CD4-positive, alpha-beta T cell treated with Interleukin-17A for 4 hours (primary cell): ENCODE data around the gene DNM2.
"Not testable (repeated sequence)": the region's sequence is repeated elsewhere in the genome, so short reads cannot be mapped to it uniquely, and the experiment has no call there.

Experiments
- DNase-seq: peaks from one replicate; pipeline ENCODE4 v3.0.0-alpha.2; 2020; ENCODE audit warnings: mixed read lengths

DNM2 gene

DNA sequence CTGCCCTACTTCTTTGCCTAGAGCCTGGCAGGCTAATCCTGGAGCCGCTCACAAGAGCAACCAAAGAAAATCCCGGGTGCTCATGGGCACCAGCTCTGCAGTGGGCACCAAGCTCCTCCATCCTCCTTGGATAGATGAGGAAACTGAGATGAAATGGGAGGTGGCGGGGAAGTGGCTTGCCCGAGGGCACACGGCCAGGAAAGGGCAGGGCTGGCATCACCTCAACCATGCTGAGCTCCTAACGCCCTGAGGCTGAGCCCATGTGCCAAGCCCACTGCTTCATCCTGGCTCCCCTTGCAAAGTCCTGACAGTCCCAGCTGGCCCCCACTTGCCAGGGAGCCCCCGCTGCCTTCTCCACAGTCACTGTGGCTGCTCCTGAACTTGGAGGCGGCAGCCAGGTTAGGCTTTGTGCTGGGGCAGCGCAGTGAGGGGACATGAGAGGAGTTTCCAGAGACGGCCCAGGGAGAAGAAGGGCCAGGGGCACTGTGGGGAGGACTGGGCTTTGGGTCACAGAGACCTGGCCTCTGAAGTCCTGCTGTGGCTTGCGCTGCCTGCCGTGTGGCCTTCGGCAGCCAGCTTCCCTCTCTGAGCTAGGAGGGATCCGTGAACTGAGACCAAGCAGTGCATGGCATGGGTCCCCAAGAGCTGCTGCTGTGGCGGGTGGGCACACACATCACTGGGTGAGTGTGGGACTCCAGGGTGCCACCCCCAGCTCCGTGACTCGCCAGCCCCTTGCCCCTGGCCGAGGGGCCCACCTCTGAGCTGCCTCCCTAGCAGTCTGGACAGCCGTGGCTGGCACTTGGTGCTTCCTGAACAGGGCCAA lies 100.6 kb downstream of the DNM2 start:
- DNase-seq = no peak

DNA sequence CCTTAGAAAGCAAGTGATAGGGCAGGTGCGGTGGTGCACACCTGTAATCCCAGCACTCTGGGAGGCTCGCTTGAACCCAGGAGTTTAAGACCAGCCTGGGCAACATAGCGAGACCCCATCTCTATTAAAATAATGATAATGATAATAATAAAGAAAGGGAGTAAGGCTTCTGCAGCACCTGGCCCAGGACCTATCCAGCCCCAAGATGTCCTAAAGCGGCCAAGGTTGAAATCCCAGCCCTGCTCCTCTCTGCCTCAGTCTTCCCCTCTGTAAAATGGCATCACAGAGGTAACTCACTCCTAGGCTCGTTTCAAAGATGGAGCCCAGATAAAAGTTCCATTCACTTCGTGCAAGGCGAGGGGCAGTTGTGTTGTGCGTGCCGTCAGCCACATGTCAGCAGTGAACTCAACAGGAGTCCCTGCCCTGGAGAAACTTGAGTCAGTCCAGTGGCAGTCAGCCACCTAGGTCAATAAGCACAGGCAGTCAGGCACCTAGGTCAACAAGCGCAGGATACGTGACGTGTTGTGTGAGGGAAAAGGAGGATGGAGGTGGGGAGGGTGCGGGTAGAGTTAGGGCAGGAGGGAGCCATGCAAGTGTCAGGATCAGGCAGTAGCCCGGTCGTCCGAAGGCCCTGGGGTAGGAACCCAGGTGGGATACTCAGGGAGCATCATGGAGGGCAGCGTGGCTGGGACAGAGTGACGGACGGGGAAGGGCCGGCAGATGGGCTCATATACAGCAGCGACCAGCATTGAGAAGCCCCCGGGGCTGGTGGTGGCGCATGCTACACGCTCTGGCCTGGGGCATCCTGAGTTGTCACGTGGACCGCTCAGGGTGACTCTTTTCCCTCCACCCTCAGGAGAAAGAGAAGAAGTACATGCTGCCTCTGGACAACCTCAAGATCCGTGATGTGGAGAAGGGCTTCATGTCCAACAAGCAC lies 101.5 kb downstream of the DNM2 start:
- no peak for DNase-seq

DNA sequence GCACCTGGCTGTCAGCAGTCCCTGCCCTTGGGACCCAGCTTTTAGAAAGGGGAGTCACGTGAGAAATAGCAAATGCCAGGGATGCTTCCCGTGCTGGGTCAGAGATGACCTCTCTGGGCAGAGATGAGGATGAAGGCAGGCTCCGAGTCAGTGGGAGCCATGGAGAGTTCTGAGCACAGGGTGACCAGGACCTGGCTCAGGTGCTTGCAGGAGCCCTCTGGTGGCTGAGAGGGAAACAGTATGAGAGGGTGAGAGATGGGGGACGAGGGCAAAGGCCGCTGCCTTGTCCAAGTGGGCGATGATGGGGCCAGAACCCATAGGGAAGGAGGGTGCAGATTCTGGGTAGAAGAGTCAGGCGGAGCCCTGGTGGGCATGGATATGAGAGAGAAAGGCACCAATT lies 102.3 kb downstream of the DNM2 start:
- DNase-seq = peak; percentile 20

DNA sequence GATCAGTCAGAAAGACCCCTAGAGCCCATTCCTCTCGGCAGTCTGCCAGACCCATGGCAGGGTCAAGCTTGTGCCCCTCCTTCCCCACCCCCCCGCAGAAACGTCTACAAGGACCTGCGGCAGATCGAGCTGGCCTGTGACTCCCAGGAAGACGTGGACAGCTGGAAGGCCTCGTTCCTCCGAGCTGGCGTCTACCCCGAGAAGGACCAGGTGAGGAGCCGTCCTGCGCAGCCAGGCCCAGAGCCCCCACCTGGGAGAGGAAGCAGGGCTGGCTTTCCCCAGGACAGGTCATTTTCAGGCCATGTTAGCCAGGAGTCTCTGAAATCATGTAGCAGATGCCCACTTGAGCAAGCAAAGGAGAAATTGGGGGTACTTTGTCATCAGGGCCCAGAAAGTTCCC lies 105.8 kb downstream of the DNM2 start:
- no peak for DNase-seq

DNA sequence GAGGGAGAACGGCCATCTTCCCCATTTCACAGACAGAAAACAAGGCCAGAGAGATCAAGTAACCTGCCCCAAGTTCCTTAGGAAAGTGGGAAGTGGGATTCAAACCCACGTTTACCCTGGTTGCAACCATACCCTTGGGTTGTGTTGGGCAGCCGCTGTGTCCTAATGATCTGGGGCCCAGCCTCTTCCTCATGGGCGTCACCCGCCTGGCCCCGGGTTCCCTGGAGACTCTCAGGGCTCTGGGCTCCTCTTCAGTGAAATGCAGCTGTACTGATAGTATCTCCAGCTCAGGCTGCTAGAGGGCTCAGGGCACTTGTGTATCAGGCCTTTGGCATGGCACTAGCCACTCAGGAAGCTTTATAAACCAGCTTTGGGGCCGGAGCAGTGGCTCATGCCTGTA lies 108.4 kb downstream of the DNM2 start:
- DNase-seq = no peak

DNA sequence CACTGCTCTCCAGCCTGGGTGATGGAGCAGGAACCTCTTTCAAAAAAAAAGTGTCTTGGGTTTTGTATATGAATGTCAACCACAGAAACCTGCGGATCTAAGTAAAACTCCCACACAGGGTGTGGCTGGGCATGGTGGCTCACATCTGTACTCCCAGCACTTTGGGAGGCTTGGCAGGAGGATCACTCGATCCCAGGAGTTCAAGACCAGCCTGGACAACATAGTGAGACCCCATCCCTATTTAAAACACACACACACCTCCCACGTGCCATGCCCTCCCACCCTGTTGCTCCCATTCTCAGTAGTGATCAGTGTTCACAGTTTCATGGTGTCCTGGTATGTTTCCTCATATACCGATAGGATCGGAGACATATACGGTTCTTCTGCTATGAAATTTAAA lies 109.0 kb downstream of the DNM2 start:
- no peak for DNase-seq

DNA sequence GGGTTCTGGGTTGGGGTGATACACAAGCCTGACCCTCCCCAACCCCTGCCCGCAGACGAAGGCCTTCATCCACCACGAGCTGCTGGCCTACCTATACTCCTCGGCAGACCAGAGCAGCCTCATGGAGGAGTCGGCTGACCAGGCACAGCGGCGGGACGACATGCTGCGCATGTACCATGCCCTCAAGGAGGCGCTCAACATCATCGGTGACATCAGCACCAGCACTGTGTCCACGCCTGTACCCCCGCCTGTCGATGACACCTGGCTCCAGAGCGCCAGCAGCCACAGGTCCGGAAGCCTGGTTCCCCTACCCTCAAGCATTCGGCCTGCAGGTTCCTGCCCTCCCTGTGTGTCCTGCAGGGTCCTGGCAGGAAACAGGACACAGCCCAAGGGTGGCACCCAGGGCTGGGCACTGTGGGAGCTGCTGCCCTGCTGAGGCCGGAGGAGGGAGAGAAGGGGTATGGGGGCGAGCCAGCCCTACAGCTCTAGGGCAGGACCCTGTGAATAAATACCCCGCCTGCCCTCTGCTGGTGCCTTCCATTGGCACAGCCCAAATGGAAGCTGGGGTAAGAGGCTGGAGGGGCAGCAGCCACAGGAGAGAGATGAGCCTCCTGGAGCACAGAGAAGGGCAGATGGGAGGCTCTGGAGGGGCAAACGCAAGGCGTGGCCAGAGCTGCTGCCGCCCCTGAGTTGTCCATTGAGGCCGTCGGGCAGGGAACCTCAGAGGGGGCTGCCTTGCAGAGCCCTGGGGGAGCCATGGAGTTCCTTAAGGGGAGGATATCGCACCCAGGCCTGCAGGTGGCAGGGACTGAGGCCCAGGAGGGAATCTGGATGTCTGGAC lies 111.3 kb downstream of the DNM2 start:
- DNase-seq = no peak

DNA sequence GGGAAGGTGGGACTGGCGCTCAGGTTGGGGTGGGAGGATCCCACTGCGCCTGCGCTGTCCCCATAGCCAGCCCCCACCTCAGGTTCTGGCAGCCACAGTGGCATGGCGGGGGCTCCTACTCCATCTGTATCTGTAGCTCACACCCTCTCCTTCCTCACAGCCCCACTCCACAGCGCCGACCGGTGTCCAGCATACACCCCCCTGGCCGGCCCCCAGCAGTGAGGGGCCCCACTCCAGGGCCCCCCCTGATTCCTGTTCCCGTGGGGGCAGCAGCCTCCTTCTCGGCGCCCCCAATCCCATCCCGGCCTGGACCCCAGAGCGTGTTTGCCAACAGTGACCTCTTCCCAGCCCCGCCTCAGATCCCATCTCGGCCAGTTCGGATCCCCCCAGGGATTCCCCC lies 112.1 kb downstream of the DNM2 start:
- DNase-seq = no peak

DNA sequence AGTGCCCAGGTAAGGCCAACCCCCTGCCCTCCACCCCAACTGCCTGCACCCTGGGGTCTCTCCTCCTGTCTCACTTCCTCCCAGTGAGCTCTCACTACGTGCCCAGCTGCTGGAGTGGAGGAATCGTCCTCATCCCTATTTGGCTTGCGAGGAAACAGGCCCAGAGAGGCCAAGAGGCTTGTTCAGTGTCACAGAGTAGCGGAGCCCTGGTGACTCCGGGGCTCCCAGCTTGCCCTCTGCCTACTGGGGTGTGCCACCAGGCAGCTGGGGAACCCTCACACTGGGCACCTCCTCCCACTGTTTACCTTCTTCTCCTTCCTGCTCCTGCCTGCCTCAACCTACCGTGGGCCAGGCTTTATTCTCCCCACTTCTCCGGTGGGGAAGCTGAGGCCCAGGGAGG lies 112.5 kb downstream of the DNM2 start:
- no peak for DNase-seq

DNA sequence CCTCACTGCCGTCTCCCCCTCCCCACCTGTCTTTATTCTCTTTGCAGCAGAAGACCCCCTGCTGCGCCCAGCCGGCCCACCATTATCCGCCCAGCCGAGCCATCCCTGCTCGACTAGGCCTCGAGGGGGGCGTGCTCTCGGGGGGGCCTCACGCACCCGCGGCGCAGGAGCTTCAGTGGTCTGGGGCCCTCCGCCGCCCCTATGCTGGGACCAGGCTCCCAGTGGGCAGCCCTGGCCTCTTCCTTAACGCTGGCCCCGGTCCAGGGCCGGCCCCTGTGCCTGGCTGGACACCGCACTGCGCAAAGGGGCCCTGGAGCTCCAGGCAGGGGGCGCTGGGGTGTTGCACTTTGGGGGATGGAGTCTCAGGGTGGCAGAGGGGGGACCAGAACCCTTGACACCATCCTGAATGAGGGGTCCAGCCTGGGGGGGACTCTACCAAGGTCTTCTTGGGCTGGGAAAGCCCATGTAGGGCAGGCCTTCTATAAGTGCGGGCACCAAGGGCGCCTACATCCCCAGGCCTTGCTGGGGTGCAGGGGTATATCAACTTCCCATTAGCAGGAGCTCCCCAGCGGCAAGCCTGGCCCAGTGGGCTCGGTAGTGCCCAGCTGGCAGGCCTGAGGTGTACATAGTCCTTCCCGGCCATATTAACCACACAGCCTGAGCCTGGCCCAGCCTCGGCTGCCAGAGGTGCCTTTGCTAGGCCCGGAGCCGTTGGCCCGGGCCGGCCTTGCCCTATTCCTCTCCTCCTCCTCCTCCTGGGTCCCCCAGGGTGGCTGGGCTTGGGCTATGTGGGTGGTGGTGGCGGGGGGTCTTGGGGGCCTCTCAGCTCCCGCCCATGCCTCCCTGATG lies 113.3 kb downstream of the DNM2 start:
- no peak for DNase-seq

DNA sequence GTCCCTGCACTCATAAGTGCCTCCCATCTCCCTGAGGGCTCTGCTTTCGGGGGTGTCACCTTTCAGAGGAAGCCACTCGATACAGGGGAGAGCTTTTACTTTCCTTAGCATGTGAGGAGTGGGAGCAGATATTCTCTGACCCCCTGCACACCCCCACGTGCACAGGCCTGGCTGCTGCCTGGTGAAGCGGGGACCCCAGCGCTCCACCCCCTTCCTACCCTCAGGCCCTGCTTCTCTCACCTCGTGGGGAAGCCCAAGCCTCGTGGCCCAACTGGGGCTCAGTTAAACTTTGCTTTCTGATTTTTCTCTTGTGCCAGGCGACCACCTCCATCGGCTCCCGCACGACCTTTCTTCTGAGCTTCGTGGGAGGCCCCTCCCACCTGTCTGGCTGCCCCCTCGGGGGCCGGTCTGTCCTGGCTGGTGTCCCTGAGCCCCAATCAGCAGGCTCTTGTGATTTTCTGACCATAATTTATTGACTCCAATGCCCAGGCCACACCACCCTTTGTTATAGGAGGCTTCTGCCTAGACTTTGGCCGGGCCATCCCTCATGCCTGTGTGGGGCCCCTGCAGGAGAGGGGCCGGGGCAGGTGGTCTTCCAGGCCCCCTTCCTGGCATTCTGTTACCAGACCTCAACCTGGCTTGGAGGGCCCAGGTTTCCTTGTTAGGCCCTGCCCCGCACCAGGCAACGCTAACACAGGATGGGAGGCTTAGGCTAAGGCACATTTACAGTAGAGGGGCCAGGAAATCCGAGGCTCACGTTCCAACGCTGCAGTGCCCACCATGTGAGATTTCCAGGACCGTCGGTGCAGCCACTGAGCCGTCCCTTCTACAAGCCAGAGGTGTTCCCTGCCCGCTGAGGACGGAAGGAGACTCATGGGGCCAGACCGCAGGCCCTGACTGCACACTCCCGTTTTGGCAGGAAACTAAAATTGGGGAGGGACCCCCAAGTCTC lies 114.4 kb downstream of the DNM2 start:
- DNase-seq = no peak

DNA sequence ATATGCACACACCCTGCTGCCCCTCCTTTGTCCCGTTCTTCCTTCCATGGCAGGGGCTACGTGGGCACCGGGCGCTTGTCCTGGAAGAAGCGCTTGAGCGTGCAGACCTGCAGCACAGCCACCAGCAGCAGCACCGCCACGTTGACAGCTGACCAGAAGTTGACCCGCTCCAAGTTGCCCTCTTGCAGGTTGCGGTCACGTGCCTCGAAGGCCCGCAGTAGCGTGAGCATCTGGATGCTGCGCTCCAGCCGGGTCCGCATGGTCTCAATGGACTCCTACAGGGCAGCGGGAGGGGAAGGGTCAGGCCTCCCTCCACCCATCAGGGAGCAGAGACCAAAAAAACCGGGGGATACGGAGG lies 115.0 kb downstream of the DNM2 start:
- DNase-seq = no peak

DNA sequence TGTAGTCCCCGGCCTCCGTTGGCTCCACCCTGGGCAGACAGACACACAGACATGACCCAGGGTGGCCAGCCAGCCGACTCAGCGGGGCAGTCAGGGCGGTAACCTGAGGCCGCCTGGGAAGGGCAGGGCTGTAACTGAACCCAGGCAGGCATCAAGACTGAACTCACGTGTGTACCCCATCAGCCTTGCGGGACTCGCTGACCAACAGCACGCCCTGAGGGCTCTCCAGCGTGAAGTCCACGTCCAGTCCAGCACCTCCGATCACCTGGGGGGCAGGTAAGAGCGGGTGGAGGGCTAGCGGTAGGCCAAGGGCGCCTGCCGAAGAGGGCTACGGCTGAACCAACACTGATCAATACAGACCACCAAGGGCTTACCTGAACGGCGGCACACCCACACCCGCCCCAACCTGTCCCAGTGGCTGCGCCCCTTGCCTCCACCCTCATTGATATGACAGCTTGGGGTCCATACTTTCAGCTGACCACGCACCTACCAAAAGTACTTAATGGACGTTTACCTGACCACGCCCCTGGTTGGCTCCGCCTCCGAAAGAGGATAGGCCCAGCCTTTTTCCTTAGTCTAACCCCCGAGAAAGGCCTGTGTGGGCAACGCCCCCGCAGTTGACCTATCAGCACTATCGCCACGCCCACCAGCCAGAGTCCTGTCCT lies 117.3 kb downstream of the DNM2 start:
- no peak for DNase-seq

DNA sequence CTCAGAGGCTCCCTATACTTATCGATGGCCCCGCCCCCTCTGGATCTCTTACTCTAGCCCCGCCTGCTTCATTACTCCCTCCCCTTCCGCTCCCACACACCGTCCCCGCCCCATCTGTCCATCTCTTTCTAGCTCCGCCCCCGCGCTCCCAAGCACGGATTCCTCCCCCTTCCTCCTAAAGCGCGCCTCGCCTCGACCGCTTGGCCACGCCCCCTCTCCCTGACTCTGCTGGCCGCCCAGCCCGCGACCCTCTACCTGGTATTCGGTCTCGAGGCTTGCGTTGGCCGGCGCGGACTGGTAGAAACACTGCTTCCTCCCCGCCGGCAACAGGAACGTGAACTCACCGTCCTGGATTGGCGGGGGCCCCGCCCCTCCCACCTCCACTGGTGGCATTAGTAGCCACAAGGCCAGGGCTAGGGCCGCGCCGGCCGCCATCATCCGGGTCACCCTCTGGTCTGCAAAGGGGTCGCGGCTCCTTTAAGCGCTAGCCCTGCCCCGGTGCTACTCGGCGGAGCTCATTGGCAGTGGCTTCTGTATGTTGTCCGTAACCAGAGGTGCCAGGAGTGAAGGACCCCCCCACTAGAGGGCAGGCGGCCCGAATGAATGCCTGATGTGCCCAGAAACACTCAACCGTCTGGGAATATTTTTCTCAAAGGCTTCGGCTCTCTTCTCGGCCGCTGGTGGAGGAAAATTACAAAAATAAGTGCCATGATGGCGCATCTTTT lies 118.0 kb downstream of the DNM2 start, which contains the start of gene TMED1:
TMED1 (minus strand) TSS at position 459 of the 725 bp plus-strand sequence; CDS start at position 438, 21 bp downstream.
- DNase-seq = peak; percentile 93

DNA sequence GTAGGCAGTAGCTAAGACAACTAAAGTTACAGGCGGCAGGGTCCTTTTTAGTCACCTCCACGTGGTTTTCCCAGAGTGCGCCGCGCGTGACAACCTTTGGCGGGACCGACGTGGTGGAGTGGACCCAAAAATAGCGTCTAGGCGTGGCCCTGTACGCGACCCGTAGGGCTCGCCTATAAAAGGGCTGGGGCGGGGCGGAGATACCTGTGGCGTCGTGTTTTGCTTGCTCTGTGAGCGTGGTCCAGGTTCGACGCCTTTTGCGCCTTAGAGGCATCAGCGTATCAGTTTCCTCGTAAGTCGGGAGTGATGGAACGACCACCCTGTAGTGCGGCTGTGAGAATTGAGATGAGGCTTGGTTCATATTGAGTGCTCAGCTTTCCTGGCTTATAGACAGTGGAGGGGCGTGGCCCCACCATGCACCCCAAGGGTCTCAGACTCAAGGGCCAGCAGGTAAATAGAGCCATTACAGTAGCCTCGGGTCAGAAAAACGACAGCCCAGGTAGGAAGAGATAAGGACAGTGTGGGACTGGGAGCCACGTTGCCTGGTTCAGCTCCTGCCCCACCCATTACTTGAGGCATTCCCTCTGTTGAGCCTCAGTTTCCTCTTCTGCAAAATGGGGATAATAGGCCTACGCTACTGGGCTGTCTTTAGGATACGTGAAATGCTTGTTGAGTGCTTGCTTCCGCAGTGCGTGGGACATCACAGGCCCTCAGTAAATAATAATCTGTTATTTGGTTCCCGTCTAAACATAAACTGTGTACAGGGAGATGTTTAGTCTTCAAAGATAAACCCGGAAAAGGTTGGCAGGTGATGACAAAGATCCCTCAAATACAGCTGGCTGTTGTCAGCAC lies 118.8 kb downstream of the DNM2 start:
- DNase-seq = peak; percentile 80

DNA sequence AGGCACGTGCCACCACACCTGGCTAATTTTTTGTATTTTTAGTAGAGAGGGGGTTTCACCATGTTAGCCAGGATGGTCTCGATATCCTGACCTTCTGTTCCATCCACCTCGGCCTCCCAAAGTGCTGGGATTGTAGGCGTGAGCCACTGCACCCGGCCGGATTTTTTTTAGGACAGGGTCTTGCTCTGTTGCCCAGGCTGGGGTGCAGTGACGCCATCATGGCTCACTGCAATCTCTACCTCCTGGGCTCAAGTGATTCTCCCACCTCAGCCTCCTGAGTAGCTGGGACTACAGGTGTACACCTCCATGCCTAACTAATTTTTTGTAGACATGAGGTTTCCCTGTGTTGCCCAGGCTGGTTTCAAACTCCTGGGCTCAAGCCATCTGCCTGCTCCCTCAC lies 119.8 kb downstream of the DNM2 start:
- not testable (repeated sequence) for DNase-seq

DNA sequence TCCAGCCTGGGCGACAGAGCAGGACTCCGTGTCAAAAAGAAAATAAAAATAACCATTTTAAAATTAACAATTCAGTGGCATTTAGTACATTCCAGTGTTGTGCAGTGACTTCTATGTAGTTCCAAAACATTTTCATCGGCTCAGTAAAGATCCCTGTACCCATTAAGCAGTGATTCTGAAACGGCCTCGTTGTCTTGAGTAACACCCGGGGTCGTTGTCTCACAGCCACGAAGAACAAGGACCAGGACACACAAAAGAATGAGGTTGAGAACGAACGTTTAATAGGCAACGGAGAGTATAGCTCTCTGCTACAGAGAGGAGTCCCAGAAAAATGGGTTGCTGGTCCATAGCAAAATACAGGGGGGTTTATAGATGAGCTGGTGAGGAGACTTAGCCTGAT lies 120.5 kb downstream of the DNM2 start:
- no peak for DNase-seq
